Tibial artery (tissue), 4 donors: ENCODE data around the gene PREB.

Source experiments
- DNase-seq, 2 donors: peaks; one replicate each; pipeline ENCODE4 v3.0.0-alpha.2; 2019
- H3K27ac ChIP-seq, 2 donors: fragments of 200-600 bp; sonication (generic) in 1 of 2; 1 replicate in 1 of 2; 2 replicates in 1 of 2; pipeline ENCODE4 v1.5.1; 2018 to 2019; ENCODE audit warnings: mild to moderate bottlenecking in 1 of 2
- H3K27me3 ChIP-seq, 2 donors: fragments of 200-600 bp; sonication (generic) in 1 of 2; one replicate each; pipeline versions ENCODE4 v1.5.1 to v1.6.0; 2016 to 2019
- H3K36me3 ChIP-seq, 3 donors: fragments of 200-600 bp; sonication (generic) in 2 of 3; one replicate each; pipeline ENCODE4 v1.5.1; 2016 to 2019; ENCODE audit warnings: mild to moderate bottlenecking in 2 of 3
- H3K4me1 ChIP-seq, 4 donors: fragments of 200-600 bp; sonication (generic) in 2 of 4; 1 replicate in 3 of 4; 2 replicates in 1 of 4; pipeline ENCODE4 v1.5.1; 2016 to 2019
- H3K4me3 ChIP-seq, 2 donors: fragments of 200-600 bp; sonication (generic) in 1 of 2; 1 replicate in 1 of 2; 2 replicates in 1 of 2; pipeline ENCODE4 v1.5.1; 2018 to 2019; ENCODE audit warnings: mild to moderate bottlenecking in 2 of 2
- H3K9me3 ChIP-seq, 3 donors: fragments of 200-600 bp; sonication (generic) in 1 of 3; one replicate each; pipeline ENCODE4 v1.5.1; 2016 to 2019
- CTCF ChIP-seq, 2 experiments: fragments of 200-600 bp in 1 of 2; fragments of 450-650 bp in 1 of 2; IDR thresholded peaks; one replicate each; pipeline ENCODE4 v1.5.1; 2017 to 2019; ENCODE audit warnings: antibody characterized with exemption in 2 of 2, mild to moderate bottlenecking in 1 of 2, moderate library complexity in 1 of 2
- intact Hi-C: fragments of 100-400 bp; cut with DNase I; formaldehyde crosslinking; loops from one replicate; pipeline ENCODE4 v1.15.0; 2023; ENCODE audit warnings: low total_unique reads

Gene PREB

GRCh38 chr2:27094353-27094984, 40.0 kb downstream of the PREB start:
- no peak for DNase-seq
- no peak overlapping the region for H3K27ac ChIP-seq
- no peak overlapping the region for H3K4me3 ChIP-seq
- H3K9me3 ChIP-seq, result no peaks in the 10 kb centered on the region
- H3K27me3 ChIP-seq, result no peaks in the 10 kb centered on the region
- no peak for TF ChIP-seq CTCF (IDR thresholded peaks at IDR 0.05)
- H3K4me1 ChIP-seq, result peaks cover 0 to 8% (median 4%) of the 10 kb centered on the region in 4 donors
- intact Hi-C loops, result no loop called here
- H3K36me3 ChIP-seq, result peaks cover 0 to 20% (median 0%) of the 10 kb centered on the region in 3 donors

GRCh38 chr2:27093430-27094352, 40.7 kb downstream of the PREB start:
- H3K9me3 ChIP-seq, result no peaks in the 10 kb centered on the region
- TF ChIP-seq CTCF (IDR thresholded peaks at IDR 0.05), result no peak
- intact Hi-C loops, result no loop called here
- H3K27ac ChIP-seq, result no peak overlapping the region
- no peak overlapping the region for H3K4me3 ChIP-seq
- DNase-seq, result no peak
- peaks cover 0 to 17% (median 0%) of the 10 kb centered on the region in 3 donors for H3K36me3 ChIP-seq
- peaks cover 0 to 8% (median 4%) of the 10 kb centered on the region in 4 donors for H3K4me1 ChIP-seq
- no peaks in the 10 kb centered on the region for H3K27me3 ChIP-seq

- no peaks in the 10 kb centered on the region for H3K27me3 ChIP-seq
- no peak overlapping the region for H3K27ac ChIP-seq
- peaks cover 0 to 17% (median 0%) of the 10 kb centered on the region in 3 donors for H3K36me3 ChIP-seq
- no peak for DNase-seq
- no peaks in the 10 kb centered on the region for H3K9me3 ChIP-seq
- peaks cover 0 to 8% (median 4%) of the 10 kb centered on the region in 4 donors for H3K4me1 ChIP-seq
- no peak overlapping the region for H3K4me3 ChIP-seq
- intact Hi-C loops, result no loop called here
- no peak for TF ChIP-seq CTCF (IDR thresholded peaks at IDR 0.05)
Observed at GRCh38 chr2:27092696-27093429, 41.6 kb downstream of the PREB start.

- H3K4me1 ChIP-seq, result peaks cover 0 to 17% (median 10%) of the 10 kb centered on the region in 4 donors
- H3K9me3 ChIP-seq, result no peaks in the 10 kb centered on the region
- no peak for DNase-seq
- H3K27ac ChIP-seq, result no peak overlapping the region
- intact Hi-C loops, result no loop called here
- TF ChIP-seq CTCF (IDR thresholded peaks at IDR 0.05), result no peak
- peaks cover 0 to 17% (median 0%) of the 10 kb centered on the region in 3 donors for H3K36me3 ChIP-seq
- no peaks in the 10 kb centered on the region for H3K27me3 ChIP-seq
- no peak overlapping the region for H3K4me3 ChIP-seq
Observed at GRCh38 chr2:27091746-27092695, 42.4 kb downstream of the PREB start.
